HG02970 (cell line): ENCODE results near the gene PGK2.
"Not testable (repeated sequence)": the region's sequence is repeated elsewhere in the genome, so short reads cannot be mapped to it uniquely, and the experiment has no call there.

Source experiments
- ATAC-seq: cut with Tn5 transposase; IDR thresholded peaks from one replicate; pipeline ENCODE4 v1.9.1; 2021; ENCODE audit warnings: mild to moderate bottlenecking, moderate library complexity, moderate number of reproducible peaks; ENCODE audit not compliant: unreplicated experiment, low FRiP score

PGK2 gene

DNA sequence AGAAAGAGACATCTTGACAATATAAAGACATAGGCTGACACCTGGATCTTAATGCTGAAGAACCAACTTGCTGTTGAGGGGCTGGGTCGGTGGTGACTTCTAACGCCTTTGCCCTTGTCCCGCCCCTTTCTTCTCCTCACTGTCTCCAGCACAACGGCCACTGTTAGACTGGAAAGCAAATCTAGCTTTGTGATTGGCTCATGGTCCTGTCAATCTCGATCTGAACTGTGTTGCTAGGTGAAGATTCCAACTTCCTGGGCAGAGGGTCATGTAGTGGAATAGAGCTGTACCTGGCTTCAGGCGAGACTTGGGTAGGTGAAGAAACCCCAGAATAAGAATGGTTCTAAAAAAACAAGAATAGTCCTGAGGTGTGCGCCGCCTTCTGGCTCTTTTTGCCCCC lies at the start of gene PGK2:
PGK2 (minus strand) TSS at position 110 of the 400 bp plus-strand sequence; CDS start at position 12, 98 bp downstream.
- ATAC-seq = no peak

DNA sequence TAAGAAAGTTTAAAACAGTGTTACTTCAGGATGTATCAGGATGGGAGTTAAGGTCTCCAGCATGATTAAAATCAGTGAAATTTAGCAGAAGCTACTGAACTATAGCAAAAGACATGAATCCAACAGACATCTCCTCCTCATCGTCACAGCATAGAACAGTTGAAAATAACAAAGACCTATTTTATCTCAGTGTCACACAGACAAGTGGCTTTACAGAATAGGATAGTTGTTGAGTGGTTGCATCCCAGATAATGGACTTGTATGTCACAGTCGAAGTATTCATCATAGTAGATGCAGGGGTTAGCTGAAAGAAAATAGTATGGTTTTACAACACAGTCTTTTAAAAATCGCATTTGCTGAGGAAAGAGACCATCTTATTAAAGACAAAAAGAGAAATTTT lies 48.1 kb upstream of the PGK2 start:
- ATAC-seq = no peak

DNA sequence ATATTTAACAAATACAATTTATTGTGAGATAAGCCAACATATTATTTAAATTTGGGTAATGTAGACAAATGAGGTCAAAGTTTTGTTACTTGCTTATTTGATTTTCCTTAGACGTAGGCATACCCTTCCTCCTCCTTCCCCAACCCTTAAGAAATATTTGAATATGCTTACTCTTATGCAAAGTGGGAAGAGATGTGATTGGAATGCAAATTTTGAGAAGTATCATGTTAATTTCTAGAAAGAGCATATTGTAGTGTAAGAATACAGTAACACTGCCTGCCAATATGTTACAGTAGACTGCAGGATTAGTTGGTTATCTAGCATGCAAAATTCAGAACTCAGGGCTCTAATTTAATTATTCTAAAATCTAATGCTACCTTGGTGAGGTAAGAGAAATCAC lies 46.3 kb upstream of the PGK2 start:
- ATAC-seq = no peak

DNA sequence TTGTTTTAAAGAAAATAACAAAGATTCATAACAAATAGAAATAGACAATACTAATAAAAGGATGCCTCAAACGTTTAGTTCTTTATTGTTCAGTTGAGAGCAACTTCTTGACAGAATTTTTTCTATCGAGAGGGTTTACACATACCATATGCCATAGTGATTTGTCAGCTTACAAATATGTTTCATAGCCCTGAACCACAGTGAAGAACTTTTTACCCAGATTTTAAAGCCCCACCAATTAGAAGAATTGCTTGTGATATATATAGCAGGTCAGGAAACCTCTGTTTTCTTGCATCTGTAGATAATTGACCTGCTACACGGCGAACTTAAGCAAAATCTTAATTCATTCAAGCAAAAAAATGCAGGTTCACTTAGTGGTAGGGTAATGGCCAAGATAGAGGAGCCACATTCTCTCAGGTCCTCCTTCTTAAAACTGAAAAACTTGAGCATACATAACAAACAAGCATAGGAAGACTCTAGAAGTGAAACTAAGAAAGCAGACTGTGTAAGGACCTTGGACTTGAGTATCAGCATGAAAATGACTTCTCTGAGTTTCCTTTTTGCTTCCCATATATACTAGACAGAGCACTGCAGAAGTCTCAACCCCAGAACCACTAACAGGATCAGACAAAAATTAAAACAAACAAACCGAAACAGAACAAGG lies 39.8 kb upstream of the PGK2 start:
- peak; percentile 100 for ATAC-seq

DNA sequence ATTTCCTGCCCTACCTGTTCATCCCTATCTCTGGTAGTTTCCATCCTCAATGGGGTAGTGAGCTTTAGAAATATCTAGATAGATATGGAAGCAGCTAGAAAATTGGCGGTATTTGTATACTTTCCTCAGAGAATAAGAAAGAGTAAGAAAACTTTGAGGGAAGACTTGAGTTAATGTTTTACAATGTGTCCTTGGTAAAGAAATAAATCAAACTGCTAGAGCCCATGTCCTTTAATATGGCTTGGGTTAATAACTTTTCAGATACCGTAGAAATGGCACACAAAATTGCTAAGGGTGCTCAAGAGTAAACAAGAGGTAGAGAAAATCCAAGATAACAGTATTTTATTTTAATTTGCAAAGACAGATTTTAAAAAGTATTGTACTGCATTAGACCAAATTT lies 28.1 kb upstream of the PGK2 start:
- no peak for ATAC-seq

DNA sequence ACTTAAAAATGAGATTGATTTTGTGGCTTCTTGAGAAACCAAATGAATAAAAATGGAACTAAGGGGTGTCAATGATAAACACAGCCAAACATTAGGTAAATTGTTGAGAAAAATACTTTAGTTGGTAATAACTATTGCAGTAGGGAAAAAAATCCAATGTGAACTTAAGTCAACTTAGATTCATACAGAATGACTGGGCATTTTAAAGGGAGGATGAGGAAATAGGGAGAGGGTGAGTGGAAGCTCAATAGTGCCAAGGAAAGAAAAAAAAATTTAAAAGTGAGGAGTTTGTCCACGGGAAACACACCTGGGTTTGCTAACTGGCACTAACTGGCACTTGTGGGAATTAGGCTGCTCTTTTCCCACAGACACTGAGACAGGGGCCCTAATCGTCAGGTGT lies 26.2 kb upstream of the PGK2 start:
- no peak for ATAC-seq

DNA sequence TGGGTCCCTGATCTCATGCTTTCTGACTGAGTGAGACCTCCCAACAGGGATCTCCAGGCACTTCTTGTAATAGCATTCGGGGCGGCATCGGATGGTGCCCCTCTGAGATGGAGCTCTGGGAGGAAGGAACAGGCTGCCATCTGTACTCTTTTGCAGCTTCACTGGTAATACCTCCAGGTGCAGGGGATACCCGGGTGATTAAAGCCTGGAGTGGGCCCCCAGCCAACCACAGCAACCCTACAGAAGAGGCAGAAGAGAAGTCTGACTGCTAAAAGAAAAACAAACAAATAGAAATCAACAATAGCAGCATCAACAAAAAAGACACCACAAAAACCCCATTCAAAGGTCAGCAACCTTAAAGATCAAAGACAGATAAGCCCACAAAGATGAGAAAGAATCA lies 19.1 kb upstream of the PGK2 start:
- no peak for ATAC-seq

DNA sequence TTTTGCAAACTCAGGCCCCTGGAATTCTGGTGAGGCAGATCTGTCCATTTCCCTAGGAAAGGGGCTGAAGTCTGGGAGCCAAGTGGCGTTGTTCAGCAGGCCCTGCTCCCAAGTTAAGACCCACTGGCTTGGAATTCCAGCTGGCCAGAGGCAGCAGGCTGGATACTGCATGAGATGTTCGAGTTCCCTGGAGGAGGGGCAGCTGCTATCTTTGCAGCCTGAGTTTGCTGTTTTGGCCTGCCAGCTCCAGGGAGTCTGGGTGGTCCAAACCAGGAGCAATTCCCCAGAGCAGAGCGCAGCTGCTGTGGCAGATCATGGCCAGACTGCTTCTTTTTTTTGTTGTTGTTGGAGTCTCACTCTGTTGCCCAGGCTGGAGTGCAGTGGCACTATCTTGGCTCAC lies 18.2 kb upstream of the PGK2 start:
- no peak for ATAC-seq

DNA sequence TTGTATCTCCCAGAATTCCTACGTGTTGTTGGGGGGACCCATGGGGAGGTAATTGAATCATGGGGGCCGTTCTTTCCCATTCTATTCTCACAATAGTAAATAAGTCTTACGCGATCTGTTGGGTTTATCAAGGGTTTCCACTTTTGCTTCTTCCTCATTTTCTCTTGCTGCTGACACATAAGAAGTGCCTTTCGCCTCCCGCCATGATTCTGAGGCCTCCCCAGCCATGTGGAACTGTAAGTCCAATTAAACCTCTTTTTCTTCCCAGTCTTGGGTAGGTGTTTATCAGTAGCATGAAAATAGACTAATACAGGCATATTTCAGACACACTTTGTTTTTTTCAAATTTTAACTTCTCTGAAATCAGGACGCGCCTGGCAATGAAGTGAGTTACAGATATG lies 14.4 kb upstream of the PGK2 start:
- ATAC-seq = no peak

DNA sequence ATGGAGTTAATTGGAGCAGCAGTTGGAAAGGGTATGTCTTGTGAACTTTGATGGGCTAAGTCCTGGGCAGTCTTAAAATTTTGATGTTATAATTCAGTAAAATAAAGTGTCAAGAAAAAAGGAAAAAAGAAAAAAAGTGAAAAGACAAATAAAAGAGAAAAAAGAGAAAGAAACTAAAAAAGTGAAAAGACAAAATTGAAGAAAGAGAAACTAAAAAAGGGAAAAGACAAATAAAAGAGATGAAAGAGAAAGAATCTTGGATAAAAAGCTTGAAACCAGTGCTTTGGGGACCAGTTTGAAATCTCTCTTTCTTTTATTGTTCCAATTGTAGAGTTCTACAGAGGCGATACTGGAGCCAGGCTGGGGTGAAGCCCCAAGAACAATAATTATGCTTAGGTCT lies 12.0 kb upstream of the PGK2 start:
- ATAC-seq = no peak

DNA sequence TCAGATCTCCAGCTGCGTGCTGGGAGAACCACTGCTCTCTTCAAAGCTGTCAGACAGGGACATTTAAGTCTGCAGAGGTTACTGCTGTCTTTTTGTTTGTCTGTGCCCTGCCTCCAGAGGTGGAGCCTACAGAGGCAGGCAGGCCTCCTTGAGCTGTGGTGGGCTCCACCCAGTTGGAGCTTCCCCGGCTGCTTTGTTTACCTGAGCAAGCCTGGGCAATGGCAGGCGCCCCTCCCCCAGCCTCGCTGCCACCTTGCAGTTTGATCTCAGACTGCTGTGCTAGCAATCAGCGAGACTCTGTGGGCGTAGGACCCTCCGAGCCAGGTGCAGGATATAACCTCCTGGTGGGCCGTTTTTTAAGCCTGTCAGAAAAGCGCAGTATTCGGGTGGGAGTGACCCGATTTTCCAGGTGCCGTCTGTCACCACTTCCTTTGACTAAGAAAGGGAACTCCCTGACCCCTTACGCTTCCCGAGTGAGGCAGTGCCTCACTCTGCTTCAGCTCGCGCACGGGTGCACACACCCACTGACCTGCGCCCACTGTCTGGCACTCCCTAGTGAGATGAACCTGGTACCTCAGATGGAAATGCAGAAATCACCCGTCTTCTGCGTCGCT lies 9.9 kb upstream of the PGK2 start:
- not testable (repeated sequence) for ATAC-seq

DNA sequence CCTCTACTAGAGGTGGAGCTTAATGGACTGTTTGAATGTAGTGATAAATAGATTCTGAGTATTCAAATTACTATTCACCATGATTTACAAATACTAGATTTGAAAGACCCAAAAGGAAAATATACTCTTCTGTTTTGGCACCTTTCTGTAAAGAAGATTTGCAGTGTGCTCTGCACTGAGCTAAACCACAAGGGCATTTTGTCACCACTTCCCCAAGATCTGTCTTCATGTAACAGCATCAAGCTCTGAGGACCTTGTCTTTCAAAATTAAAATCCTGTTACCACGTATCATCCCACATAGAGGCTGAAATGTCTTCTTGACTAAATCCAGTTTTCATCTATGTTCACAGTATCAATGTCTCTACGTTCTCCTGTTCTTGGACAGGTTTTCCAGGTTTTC lies 3.3 kb upstream of the PGK2 start:
- no peak for ATAC-seq

DNA sequence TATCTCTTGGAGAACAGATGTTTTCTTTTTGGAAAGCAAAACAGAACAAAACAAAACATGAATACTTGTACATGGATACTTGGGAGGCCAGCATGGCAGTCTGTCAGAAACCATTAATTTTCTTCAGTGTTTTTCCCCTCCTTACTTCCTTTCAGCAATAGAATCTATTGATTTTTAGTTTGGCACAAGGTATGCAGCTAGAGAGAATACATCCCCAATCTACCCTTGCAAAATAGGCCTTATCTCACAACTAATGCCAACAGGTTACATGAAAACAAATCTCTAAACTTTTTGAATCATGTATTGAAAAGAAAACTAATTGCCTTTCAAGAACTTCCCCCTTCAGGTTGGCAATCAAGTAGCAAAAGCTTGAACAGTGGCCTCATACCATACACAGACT lies 2.8 kb downstream of the PGK2 start:
- no peak for ATAC-seq

DNA sequence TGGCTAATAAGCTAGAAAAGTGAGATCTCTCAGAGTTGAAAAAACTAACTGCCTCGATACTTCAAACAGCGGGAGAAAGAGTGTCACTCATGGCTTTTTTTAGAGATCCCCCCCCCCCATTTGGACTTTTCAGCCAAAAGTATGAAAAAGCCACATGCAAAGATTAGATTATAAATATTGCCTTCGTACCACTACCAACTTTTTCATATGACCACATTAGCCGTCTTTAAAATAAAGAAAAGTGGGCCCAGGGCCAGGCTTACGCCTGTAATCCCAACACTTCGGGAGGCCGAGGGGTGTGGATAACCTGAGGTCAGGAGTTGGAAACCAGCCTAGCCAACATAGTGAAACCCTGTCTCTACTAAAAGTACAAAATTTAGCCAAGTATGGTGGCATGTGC lies 4.4 kb downstream of the PGK2 start:
- ATAC-seq = no peak

DNA sequence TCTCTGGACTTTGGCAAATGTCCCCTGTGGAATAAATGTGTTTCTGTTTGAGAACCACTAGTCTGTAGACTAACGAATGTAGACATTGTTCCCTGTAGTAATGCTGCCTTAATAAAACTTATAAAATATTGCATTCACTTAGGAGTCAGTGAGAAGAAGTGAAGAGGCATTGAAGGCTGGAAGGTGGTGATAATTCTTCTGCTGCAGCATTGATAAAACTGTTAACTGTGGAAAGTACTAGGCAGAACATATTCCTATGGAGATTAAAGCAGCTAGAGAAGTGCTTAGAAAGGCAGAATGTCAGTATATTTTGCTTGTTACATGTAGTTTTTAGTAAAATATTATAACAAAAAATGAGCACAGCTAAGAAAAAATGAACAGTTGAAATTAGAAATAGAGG lies 4.8 kb downstream of the PGK2 start:
- ATAC-seq = no peak

DNA sequence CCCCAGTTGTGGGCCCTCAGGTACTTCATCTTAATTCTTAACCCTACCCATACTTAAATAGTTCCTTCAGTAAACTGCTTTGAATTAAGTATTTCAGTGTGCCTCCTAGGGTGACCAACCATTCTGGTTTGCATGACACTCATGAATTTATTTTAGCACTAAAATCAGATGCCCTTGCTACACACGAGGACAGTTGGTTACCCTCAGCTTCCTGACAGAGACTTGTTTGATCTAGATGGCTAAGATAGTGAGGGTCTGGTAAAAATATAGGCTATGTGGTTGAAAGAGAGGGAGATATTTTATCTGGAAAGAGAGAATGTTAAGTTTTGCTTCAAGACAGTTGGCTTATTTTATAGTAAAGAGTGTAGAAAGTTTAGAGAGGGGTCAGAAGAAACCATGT lies 10.6 kb downstream of the PGK2 start:
- no peak for ATAC-seq

DNA sequence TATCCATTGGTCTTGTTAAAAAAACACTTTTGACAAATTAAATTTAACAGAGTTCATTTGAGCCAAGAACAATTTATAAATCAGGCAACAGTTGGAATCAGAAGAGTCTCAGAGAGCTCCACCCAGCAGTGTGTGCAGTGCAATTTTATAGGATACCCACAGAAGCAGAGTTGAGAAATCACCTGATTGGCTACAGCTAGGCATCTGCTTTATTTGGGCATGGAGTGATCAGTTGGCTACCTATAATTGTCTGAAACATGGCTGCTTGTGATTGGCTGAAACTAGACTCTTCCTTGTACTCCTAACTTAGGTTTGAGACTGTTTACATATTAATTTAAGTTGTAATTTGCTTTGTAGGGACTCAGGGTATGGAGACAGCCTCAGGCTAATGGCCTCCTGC lies 12.0 kb downstream of the PGK2 start:
- no peak for ATAC-seq

DNA sequence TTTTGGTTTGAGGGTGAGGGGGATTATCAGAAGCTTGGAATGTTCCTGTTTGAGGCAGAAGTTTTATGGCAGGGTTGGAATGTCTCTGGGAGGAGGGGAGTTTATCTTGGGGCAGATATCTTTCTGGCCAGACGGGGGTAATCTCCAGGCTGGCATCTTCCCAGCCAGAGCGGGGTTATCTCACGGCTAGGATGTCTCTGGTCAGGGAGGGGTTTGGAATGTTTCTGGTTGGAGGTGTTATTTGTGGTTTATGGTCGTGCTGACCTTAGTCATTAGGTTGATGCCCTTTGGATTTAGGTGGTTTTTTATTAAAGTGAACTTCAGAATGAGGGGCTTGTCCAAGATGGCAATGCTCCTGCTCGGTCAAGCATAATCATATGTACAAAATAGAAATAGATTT lies 14.8 kb downstream of the PGK2 start:
- no peak for ATAC-seq

DNA sequence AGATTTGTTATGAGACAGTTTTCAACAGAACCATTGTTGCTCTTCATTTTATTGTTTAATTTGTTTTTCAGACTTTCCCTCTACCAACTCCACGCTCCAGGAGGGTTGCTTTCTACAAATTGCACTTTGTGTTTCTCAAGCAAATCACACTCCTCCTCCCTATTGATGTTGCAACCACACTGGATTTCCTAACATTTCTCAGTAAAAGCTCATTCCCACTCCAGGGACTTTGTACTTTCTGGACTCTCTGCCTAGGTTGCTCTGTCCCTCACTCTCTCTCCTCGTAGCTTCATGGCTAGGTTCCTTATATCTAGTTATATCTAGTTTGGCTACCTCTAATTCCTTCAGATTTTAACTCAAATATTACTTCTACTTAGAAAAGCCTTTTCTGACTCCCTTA lies 20.3 kb downstream of the PGK2 start:
- no peak for ATAC-seq

DNA sequence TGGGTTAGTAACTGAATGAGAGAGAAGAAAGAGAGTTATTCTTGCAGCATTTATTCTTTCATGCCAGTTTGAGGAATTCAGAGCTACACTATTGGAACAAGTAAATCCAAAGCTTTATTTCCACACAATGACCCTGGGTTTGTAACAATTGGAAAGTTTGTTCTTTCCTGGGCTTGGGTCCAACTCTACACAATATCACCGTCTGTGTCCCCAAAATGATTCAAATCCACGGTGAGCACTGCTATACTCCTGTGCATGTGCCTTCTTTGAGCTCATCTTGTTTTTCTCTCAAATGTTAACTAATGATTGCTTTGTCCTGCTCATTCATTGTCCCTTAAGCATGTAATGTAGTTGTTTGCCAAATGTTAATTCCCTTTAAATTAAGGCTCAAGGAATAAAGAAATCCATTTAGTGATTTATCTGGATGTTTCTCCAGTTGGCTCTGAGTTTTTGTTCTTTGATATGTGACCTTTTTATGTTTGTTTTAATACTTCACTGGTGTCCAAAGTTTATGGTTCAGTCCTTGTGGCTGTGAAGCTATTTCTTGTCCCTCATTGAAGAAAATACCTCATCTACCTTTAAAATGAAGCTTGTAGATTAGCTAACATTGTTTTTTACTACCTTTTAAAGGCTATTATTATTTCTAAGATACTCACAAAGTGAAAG lies 22.4 kb downstream of the PGK2 start:
- no peak for ATAC-seq

DNA sequence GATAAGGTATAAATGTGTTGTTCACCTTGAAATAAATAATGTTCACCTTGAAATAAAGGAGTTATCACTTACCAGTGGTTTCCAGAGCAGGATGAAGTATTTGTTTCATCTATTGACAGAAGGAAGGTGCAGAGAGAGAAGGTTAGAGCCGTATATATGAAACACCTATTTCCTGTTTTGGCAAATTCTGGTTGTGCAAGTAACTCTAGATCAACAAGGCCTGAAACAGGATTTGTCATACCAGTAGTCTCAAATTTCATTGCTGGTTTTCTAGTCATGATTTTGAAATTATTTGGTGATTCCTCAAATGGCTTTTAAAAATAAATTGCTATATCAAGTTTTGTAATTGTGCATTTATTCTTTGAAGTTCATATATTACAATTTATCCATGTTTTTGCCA lies 42.8 kb downstream of the PGK2 start, which contains the start of gene CRISP3:
CRISP3 (minus strand) TSS at position 130 of the 400 bp plus-strand sequence; CDS start at position 109, 21 bp downstream.
- no peak for ATAC-seq

DNA sequence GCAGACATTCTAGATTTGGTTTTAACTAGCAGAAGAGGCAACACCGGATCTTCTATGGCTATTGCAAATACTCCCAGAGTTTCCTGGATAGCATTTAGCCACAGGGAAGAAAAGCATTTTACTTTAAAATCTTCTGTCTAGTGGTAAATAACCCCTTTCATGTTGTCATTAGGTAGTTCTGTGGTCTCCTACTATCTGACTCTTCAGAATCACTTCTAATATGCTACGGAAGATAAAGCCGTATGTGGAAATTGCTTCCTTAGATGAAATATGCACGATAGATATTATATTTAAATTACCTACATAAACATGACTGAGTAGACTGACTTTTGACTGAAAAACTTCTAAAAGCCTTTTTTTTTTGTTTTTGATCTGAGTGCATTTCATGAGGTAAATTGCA lies 43.7 kb downstream of the PGK2 start:
- no peak for ATAC-seq
